SK-N-SH treated with all-trans-retinoic acid at 6 μM for 48 hours (cell line): Measurements from ENCODE around the gene LY6G6F.

ENCODE experiments used
- ATAC-seq: fragments of 200-7000 bp; cut with Tn5 transposase; 3 replicates; pipeline ENCODE4 v1.9.1; 2020; ENCODE audit warnings: mild to moderate bottlenecking, moderate library complexity
- BACH2 ChIP-seq: fragments of 250-450 bp; sonication (Bioruptor Pico); IDR thresholded peaks from 2 replicates; pipeline ENCODE4 v1.9.0; 2021; ENCODE audit warnings: mild to moderate bottlenecking, borderline replicate concordance
- CREB5 ChIP-seq: fragments of 250-450 bp; sonication (Bioruptor Pico); IDR thresholded peaks from 2 replicates; pipeline ENCODE4 v1.5.1; 2020; ENCODE audit warnings: low read depth, mild to moderate bottlenecking, moderate library complexity
- CSDC2 ChIP-seq: fragments of 250-450 bp; sonication (Bioruptor Pico); IDR thresholded peaks from 2 replicates; pipeline ENCODE4 v1.5.0; 2020; ENCODE audit warnings: mild to moderate bottlenecking, moderate library complexity
- CSRNP3 ChIP-seq: fragments of 250-450 bp; sonication (Bioruptor Pico); IDR thresholded peaks from 2 replicates; pipeline ENCODE4 v1.5.1; 2021; ENCODE audit warnings: mild to moderate bottlenecking, moderate library complexity
- GLIS3 ChIP-seq: fragments of 250-450 bp; sonication (Bioruptor Pico); IDR thresholded peaks from 2 replicates; pipeline ENCODE4 v1.5.0; 2020; ENCODE audit warnings: mild to moderate bottlenecking, moderate library complexity
- OSR1 ChIP-seq: fragments of 250-450 bp; sonication (Bioruptor Pico); IDR thresholded peaks from 2 replicates; pipeline ENCODE4 v1.8.0; 2022; ENCODE audit warnings: moderate library complexity, mild to moderate bottlenecking, inconsistent platforms
- PATZ1 ChIP-seq: fragments of 250-450 bp; sonication (Bioruptor Pico); IDR thresholded peaks from 2 replicates; pipeline ENCODE4 v1.8.0; 2020; ENCODE audit warnings: mild to moderate bottlenecking, moderate library complexity, borderline replicate concordance
- POU6F1 ChIP-seq: fragments of 250-450 bp; sonication (Bioruptor Pico); IDR thresholded peaks from 2 replicates; pipeline ENCODE4 v1.8.0; 2021; ENCODE audit warnings: low read depth, mild to moderate bottlenecking, moderate library complexity, borderline replicate concordance
- PPARA ChIP-seq: fragments of 250-450 bp; sonication (Bioruptor Pico); IDR thresholded peaks from 2 replicates; pipeline ENCODE4 v1.5.0; 2020; ENCODE audit warnings: mild to moderate bottlenecking, borderline replicate concordance
- RARB ChIP-seq: fragments of 250-450 bp; sonication (Bioruptor Pico); IDR thresholded peaks from 2 replicates; pipeline ENCODE4 v1.8.0; 2021; ENCODE audit warnings: mild to moderate bottlenecking, moderate library complexity
- SNAI2 ChIP-seq: fragments of 250-450 bp; sonication (Bioruptor Pico); IDR thresholded peaks from 2 replicates; pipeline ENCODE4 v1.5.0; 2020; ENCODE audit warnings: mild to moderate bottlenecking, moderate library complexity
- TCF4 ChIP-seq: fragments of 250-450 bp; sonication (Bioruptor Pico); IDR thresholded peaks from 2 replicates; pipeline ENCODE4 v1.8.0; 2021; ENCODE audit warnings: mild to moderate bottlenecking, moderate library complexity, borderline replicate concordance
- TOX ChIP-seq: fragments of 250-450 bp; sonication (Bioruptor Pico); IDR thresholded peaks from 2 replicates; pipeline ENCODE4 v1.8.0; 2021; ENCODE audit warnings: mild to moderate bottlenecking, moderate library complexity, borderline replicate concordance
- TSHZ2 ChIP-seq: fragments of 250-450 bp; sonication (Bioruptor Pico); IDR thresholded peaks from 2 replicates; pipeline ENCODE4 v1.5.0; 2020; ENCODE audit warnings: mild to moderate bottlenecking, moderate library complexity
- ZC3H10 ChIP-seq: fragments of 250-450 bp; sonication (Bioruptor Pico); IDR thresholded peaks from 2 replicates; pipeline ENCODE4 v1.5.1; 2021; ENCODE audit warnings: mild to moderate bottlenecking, moderate library complexity
- ZFP3 ChIP-seq: fragments of 250-450 bp; sonication (Bioruptor Pico); IDR thresholded peaks from 2 replicates; pipeline ENCODE4 v1.5.0; 2020; ENCODE audit warnings: mild to moderate bottlenecking, moderate library complexity
- ZFP30 ChIP-seq: fragments of 450-650 bp; formaldehyde crosslinking; IDR thresholded peaks from 2 replicates; pipeline ENCODE4 v1.5.0; 2022; ENCODE audit warnings: mild to moderate bottlenecking, moderate library complexity
- ZNF565 ChIP-seq: fragments of 450-650 bp; formaldehyde crosslinking; conservative IDR thresholded peaks from 2 replicates; pipeline ENCODE4 v1.5.0; 2020; ENCODE audit warnings: low read depth, mild to moderate bottlenecking, moderate library complexity
- ZNF70 ChIP-seq: fragments of 450-650 bp; formaldehyde crosslinking; IDR thresholded peaks from 2 replicates; pipeline ENCODE4 v1.5.0; 2020; ENCODE audit warnings: mild to moderate bottlenecking, moderate library complexity
- ZNF8 ChIP-seq: fragments of 450-650 bp; formaldehyde crosslinking; IDR thresholded peaks from 2 replicates; pipeline ENCODE4 v1.5.0; 2020; ENCODE audit warnings: mild to moderate bottlenecking, moderate library complexity

The LY6G6F gene

GRCh38 chr6:31669676-31670075 lies 37.0 kb upstream of the LY6G6F start, which contains the start of gene LY6G5B (continued):
- no peak for TF ChIP-seq POU6F1 (CRISPR knock-in tag)
- no peak for TF ChIP-seq TCF4 (CRISPR knock-in tag)

- no peak for ATAC-seq
- no peak for TF ChIP-seq ZNF70 (CRISPR knock-in tag)
- TF ChIP-seq ZNF8 (CRISPR knock-in tag): no peak
- no peak for TF ChIP-seq OSR1 (CRISPR knock-in tag)
- TF ChIP-seq, all 23 proteins: peak for 0
Observed at GRCh38 chr6:31676322-31676903, 30.3 kb upstream of the LY6G6F start.

GRCh38 chr6:31676904-31677303 lies 29.8 kb upstream of the LY6G6F start:
- ATAC-seq: no peak
- TF ChIP-seq ZNF70 (CRISPR knock-in tag) (no peak), GLIS3 (CRISPR knock-in tag) (no peak), RARB (CRISPR knock-in tag) (no peak), PPARA (CRISPR knock-in tag) (no peak), ZFP30 (CRISPR knock-in tag) (no peak), ZNF565 (CRISPR knock-in tag) (no peak), CSRNP3 (CRISPR knock-in tag) (no peak), SNAI2 (CRISPR knock-in tag) (no peak), CSDC2 (CRISPR knock-in tag) (no peak), CREB5 (CRISPR knock-in tag) (no peak), ZFP3 (CRISPR knock-in tag) (no peak), TSHZ2 (CRISPR knock-in tag) (no peak), PATZ1 (CRISPR knock-in tag) (no peak)

- no peak for TF ChIP-seq POU6F1 (CRISPR knock-in tag)
- TF ChIP-seq PPARA (CRISPR knock-in tag): no peak
- TF ChIP-seq TOX (CRISPR knock-in tag): no peak
- no peak for TF ChIP-seq ZNF70 (CRISPR knock-in tag)
- no peak for TF ChIP-seq ZC3H10 (CRISPR knock-in tag)
- TF ChIP-seq TSHZ2 (CRISPR knock-in tag): no peak
- no peak for TF ChIP-seq GLIS3 (CRISPR knock-in tag)
- no peak for TF ChIP-seq ZNF8 (CRISPR knock-in tag)
- no peak for TF ChIP-seq BACH2
- no peak for TF ChIP-seq ZNF565 (CRISPR knock-in tag)
- no peak for TF ChIP-seq SNAI2 (CRISPR knock-in tag)
- TF ChIP-seq CSDC2 (CRISPR knock-in tag): no peak
- TF ChIP-seq, all 23 proteins: peak for 0
- ATAC-seq: no peak
Observed at GRCh38 chr6:31677955-31678354, 28.7 kb upstream of the LY6G6F start.
